ENCODE measurements around the gene NINJ2. TPM values are rescaled to one million over a fixed set of nuclear protein-coding genes. Genes with fewer than 3 reads are reported as not detected.

Gene NINJ2
- total and polyA plus RNA-seq, 10 donors: 6.6 to 18.8 (median 10.2) TPM

GRCh38 chr12:659090-659683 is 4.1 kb downstream of the NINJ2 start:
- H3K27ac ChIP-seq: no peak overlapping the region
- intact Hi-C loops (cut with DNase I; ENCODE audit: low total_unique reads): no loop called here
- DNase-seq: no peak
- peaks cover 0 to 51% (median 21%) of the 10 kb centered on the region in 6 donors for H3K4me1 ChIP-seq
- no peak overlapping the region for H3K4me3 ChIP-seq
- no peaks in the 10 kb centered on the region for H3K27me3 ChIP-seq (replicated peaks in 1 of 7)
- H3K9me3 ChIP-seq: no peaks in the 10 kb centered on the region
- no peak for TF ChIP-seq POLR2A (IDR thresholded peaks at IDR 0.05)
- no peak for TF ChIP-seq CTCF (IDR thresholded peaks at IDR 0.05 in 8 of 11, conservative IDR thresholded peaks at IDR 0.05 in 3 of 11)
- no peak for TF ChIP-seq POLR2AphosphoS5 (IDR thresholded peaks at IDR 0.05)
- WGBS, 5 donors: 70 to 81% (median 77%) methylated on average over 4 to 5 of the region's 5 CpGs
- no peaks in the 10 kb centered on the region for H3K36me3 ChIP-seq

- H3K4me1 ChIP-seq: peaks cover 0 to 34% (median 12%) of the 10 kb centered on the region in 6 donors
- TF ChIP-seq CTCF (IDR thresholded peaks at IDR 0.05 in 8 of 11, conservative IDR thresholded peaks at IDR 0.05 in 3 of 11): peak in 1 of 11 experiments; percentile 11
- no peak for TF ChIP-seq POLR2A (IDR thresholded peaks at IDR 0.05)
- no peak for TF ChIP-seq POLR2AphosphoS5 (IDR thresholded peaks at IDR 0.05)
- peak; percentile 14 for DNase-seq
- H3K4me3 ChIP-seq: no peak overlapping the region
- H3K27ac ChIP-seq: peak overlapping the region in 3 of 8 donors; percentile 15 to 47 (median 24)
- H3K36me3 ChIP-seq: peaks cover 0 to 12% (median 1%) of the 10 kb centered on the region in 6 donors
- WGBS, 5 donors: 66 to 95% (median 85%) methylated on average over 3 of the region's 3 CpGs
- H3K9me3 ChIP-seq: no peaks in the 10 kb centered on the region
- intact Hi-C loops (cut with DNase I; ENCODE audit: low total_unique reads): no loop called here
- no peaks in the 10 kb centered on the region for H3K27me3 ChIP-seq (replicated peaks in 1 of 7)
Observed at GRCh38 chr12:650983-651382, 12.3 kb downstream of the NINJ2 start.

GRCh38 chr12:647385-648085 is 15.7 kb downstream of the NINJ2 start:
- Histone ChIP-seq H3K27ac (peak overlapping the region in 6 of 8 donors; percentile 74 to 100 (median 100)), H3K36me3 (peaks cover 0 to 15% (median 2%) of the 10 kb centered on the region in 6 donors), H3K4me3 (no peak overlapping the region), H3K9me3 (no peaks in the 10 kb centered on the region), H3K27me3 (replicated peaks in 1 of 7) (no peaks in the 10 kb centered on the region), H3K4me1 (peaks cover 15 to 66% (median 40%) of the 10 kb centered on the region in 6 donors)
- WGBS, 5 donors: 68 to 78% (median 76%) methylated on average over 7 of the region's 7 CpGs
- DNase-seq: peak; percentile 24
- TF ChIP-seq POLR2A (IDR thresholded peaks at IDR 0.05) (no peak), CTCF (IDR thresholded peaks at IDR 0.05 in 8 of 11, conservative IDR thresholded peaks at IDR 0.05 in 3 of 11) (no peak), POLR2AphosphoS5 (IDR thresholded peaks at IDR 0.05) (no peak)
- intact Hi-C loops (cut with DNase I; ENCODE audit: low total_unique reads): loop anchor here (10.0 kb wide), 1 partner anchor 107 kb away; the partner anchor contains the start of gene WNK1
